HepG2 (cell line): ENCODE measurements around the gene PARS2. TPM values are rescaled to one million over a fixed set of nuclear protein-coding genes. Genes with fewer than 3 reads are reported as not detected.

Source experiments
- AKAP8 ChIP-seq: sonication (generic); formaldehyde crosslinking; IDR thresholded peaks from 2 replicates; pipeline ENCODE4 v1.5.1; 2020; ENCODE audit warnings: mild to moderate bottlenecking, missing genetic modification reagents
- ATF7-NPFF ChIP-seq: sonication (generic); formaldehyde crosslinking; IDR thresholded peaks from 2 replicates; pipeline ENCODE4 v1.8.1; 2023; ENCODE audit warnings: mild to moderate bottlenecking, low read depth, missing genetic modification reagents, moderate library complexity
- CBX1 ChIP-seq: IDR thresholded peaks from one replicate; pipeline ENCODE4 v1.6.1; 2016; ENCODE audit warnings: antibody characterized with exemption, low read depth
- FOXJ3 ChIP-seq: sonication (generic); formaldehyde crosslinking; IDR thresholded peaks from 2 replicates; pipeline ENCODE4 v1.4.0; 2020; ENCODE audit warnings: missing genetic modification reagents, mild to moderate bottlenecking, borderline replicate concordance
- FOXO1 ChIP-seq: sonication (generic); formaldehyde crosslinking; IDR thresholded peaks from 2 replicates; pipeline ENCODE4 v1.4.0; 2020; ENCODE audit warnings: missing genetic modification reagents
- MEIS1 ChIP-seq: sonication (generic); formaldehyde crosslinking; IDR thresholded peaks from 2 replicates; pipeline ENCODE4 v1.9.0; 2021; ENCODE audit warnings: mild to moderate bottlenecking, missing genetic modification reagents, moderate library complexity, borderline replicate concordance
- MTA3 ChIP-seq: sonication (generic); formaldehyde crosslinking; IDR thresholded peaks from 2 replicates; pipeline ENCODE4 v1.4.0; 2020; ENCODE audit warnings: missing genetic modification reagents
- MYNN ChIP-seq: sonication (generic); formaldehyde crosslinking; IDR thresholded peaks from 2 replicates; pipeline ENCODE4 v1.4.0; 2020; ENCODE audit warnings: mild to moderate bottlenecking, low read depth, missing genetic modification reagents
- NFATC3 ChIP-seq: sonication (generic); formaldehyde crosslinking; IDR thresholded peaks from 2 replicates; pipeline ENCODE4 v1.5.1; 2020; ENCODE audit warnings: mild to moderate bottlenecking, missing genetic modification reagents
- NFE2L1 ChIP-seq: sonication (generic); formaldehyde crosslinking; IDR thresholded peaks from 2 replicates; pipeline ENCODE4 v1.4.0; 2020; ENCODE audit warnings: missing genetic modification reagents, mild to moderate bottlenecking, borderline replicate concordance
- NFYB ChIP-seq: sonication (generic); formaldehyde crosslinking; IDR thresholded peaks from 2 replicates; pipeline ENCODE4 v1.4.0; 2020; ENCODE audit warnings: missing genetic modification reagents
- PBX3 ChIP-seq: sonication (generic); formaldehyde crosslinking; IDR thresholded peaks from 2 replicates; pipeline ENCODE4 v1.8.1; 2023; ENCODE audit warnings: missing genetic modification reagents, inconsistent platforms, borderline replicate concordance
- SRSF1 ChIP-seq: fragments of 200-400 bp; formaldehyde crosslinking; optimal IDR thresholded peaks from 2 replicates; pipeline ENCODE3; 2017; ENCODE audit warnings: mild to moderate bottlenecking, low read depth, low read length, moderate library complexity
- THYN1 ChIP-seq: sonication (generic); formaldehyde crosslinking; IDR thresholded peaks from 2 replicates; pipeline ENCODE4 v1.8.1; 2023; ENCODE audit warnings: low read depth, mild to moderate bottlenecking, moderate library complexity, missing genetic modification reagents, borderline replicate concordance
- USF2 ChIP-seq, 2 experiments: sonication (generic) in 1 of 2; formaldehyde crosslinking in 1 of 2; IDR thresholded peaks; 2 replicates each; pipeline versions ENCODE4 v1.5.1 to v1.6.1; 2011 to 2020; ENCODE audit warnings: borderline replicate concordance in 1 of 2, low read depth in 1 of 2, low read length in 1 of 2, mild to moderate bottlenecking in 1 of 2, missing genetic modification reagents in 1 of 2, moderate library complexity in 1 of 2
- ZBTB7A ChIP-seq: sonication (generic); formaldehyde crosslinking; IDR thresholded peaks from 2 replicates; pipeline ENCODE4 v1.8.0; 2022; ENCODE audit warnings: mild to moderate bottlenecking, missing genetic modification reagents
- ZNF143 ChIP-seq: sonication (generic); formaldehyde crosslinking; IDR thresholded peaks from 2 replicates; pipeline ENCODE4 v1.4.0; 2020; ENCODE audit warnings: missing genetic modification reagents
- ZNF282 ChIP-seq: fragments of 450-650 bp; IDR thresholded peaks from 2 replicates; pipeline ENCODE4 v1.6.1; 2018; ENCODE audit not compliant: partially characterized antibody
- ZNF460 ChIP-seq: sonication (generic); formaldehyde crosslinking; IDR thresholded peaks from 2 replicates; pipeline ENCODE4 v1.5.1; 2020; ENCODE audit warnings: missing genetic modification reagents, mild to moderate bottlenecking, borderline replicate concordance
- ZNF605 ChIP-seq: sonication (generic); formaldehyde crosslinking; IDR thresholded peaks from 2 replicates; pipeline ENCODE4 v1.8.0; 2022; ENCODE audit warnings: mild to moderate bottlenecking, missing genetic modification reagents
- ZNF614 ChIP-seq: IDR thresholded peaks from 2 replicates; pipeline ENCODE4 v1.6.1; 2018; ENCODE audit warnings: missing biosample characterization, missing genetic modification reagents, inconsistent platforms, borderline replicate concordance
- ZNF780A ChIP-seq: sonication (generic); formaldehyde crosslinking; IDR thresholded peaks from 2 replicates; pipeline ENCODE4 v1.8.0; 2022; ENCODE audit warnings: mild to moderate bottlenecking, missing genetic modification reagents, moderate library complexity
- polyA plus RNA-seq, 8 experiments: library from polyadenylated mRNA; depleted of rRNA in 3 of 8; stranded (reverse) in 7 of 8; unstranded in 1 of 8; fragments of >200 nt; fragmentation: Illumina TruSeq in 4 of 8; extraction: Trizol in 4 of 8; gene quantifications; 2 replicates each; pipeline versions ENCODE4 v1.2.1 to v1.2.3, GENCODE V29; 2011 to 2016; ENCODE audit warnings: low read depth in 4 of 8, missing spikeins in 1 of 8, mixed read lengths in 1 of 8; ENCODE audit not compliant: insufficient read depth in 1 of 8
- total RNA-seq, 5 experiments: library from RNA; depleted of rRNA; stranded (reverse); fragments of >200 nt; fragmentation: Illumina TruSeq; extraction: Trizol; gene quantifications; 2 replicates each; pipeline ENCODE4 v1.2.3, GENCODE V29; 2016; ENCODE audit warnings: low read depth in 1 of 5
- TF ChIP-seq, protein P1 (sequence below): fragments of 450-650 bp; IDR thresholded peaks from 2 replicates; pipeline ENCODE4 v1.6.1; 2017

The PARS2 gene
- total and polyA plus RNA-seq, 2 of the 13 experiments (the other 11 are each of a cell fraction or from before 2014, with no cell fraction given): 2.4 to 4.6 TPM

- TF ChIP-seq MYNN (CRISPR knock-in tag) (no peak), ZNF282 (no peak), ZNF460 (CRISPR knock-in tag) (no peak), NFYB (CRISPR knock-in tag) (peak; percentile 99), ZNF614 (no peak; the same call in 1 of the 2 replicates), FOXJ3 (CRISPR knock-in tag) (no peak), ZNF143 (CRISPR knock-in tag) (no peak), ZNF780A (CRISPR knock-in tag) (no peak), ZNF605 (CRISPR knock-in tag) (peak; percentile 90), CBX1 (peak; percentile 75), PBX3 (CRISPR knock-in tag) (no peak), THYN1 (CRISPR knock-in tag) (no peak), NFATC3 (CRISPR knock-in tag) (no peak), MTA3 (CRISPR knock-in tag) (no peak), NFE2L1 (CRISPR knock-in tag) (no peak), ATF7-NPFF (CRISPR knock-in tag) (0 out of 2 replicates have a peak, but pooled peaks have one; percentile 43), FOXO1 (CRISPR knock-in tag) (no peak), SRSF1 (no peak), AKAP8 (CRISPR knock-in tag) (no peak), USF2 (IDR thresholded peaks at IDR 0.05; ENCODE audit: low read depth, low read length) (no peak), USF2 (CRISPR knock-in tag; IDR thresholded peaks at IDR 0.05; ENCODE audit: borderline replicate concordance) (no peak), ZBTB7A (peak; percentile 89; the same call in 1 of the 2 replicates), MEIS1 (CRISPR knock-in tag) (no peak)
- TF ChIP-seq, protein P1, sequence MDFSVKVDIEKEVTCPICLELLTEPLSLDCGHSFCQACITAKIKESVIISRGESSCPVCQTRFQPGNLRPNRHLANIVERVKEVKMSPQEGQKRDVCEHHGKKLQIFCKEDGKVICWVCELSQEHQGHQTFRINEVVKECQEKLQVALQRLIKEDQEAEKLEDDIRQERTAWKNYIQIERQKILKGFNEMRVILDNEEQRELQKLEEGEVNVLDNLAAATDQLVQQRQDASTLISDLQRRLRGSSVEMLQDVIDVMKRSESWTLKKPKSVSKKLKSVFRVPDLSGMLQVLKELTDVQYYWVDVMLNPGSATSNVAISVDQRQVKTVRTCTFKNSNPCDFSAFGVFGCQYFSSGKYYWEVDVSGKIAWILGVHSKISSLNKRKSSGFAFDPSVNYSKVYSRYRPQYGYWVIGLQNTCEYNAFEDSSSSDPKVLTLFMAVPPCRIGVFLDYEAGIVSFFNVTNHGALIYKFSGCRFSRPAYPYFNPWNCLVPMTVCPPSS: no peak
These were observed at the start of gene PARS2 (continued) for GRCh38 chr1:54764133-54764921.
